ENCODE results near the gene RBM28. TPM values are rescaled to one million over a fixed set of nuclear protein-coding genes. Genes with fewer than 3 reads are reported as not detected.
A peak's percentile ranks its signal among the peaks of the same experiment; 100 is the strongest.

Gene RBM28
- total RNA-seq, 4 donors from 2014 or later: 14.4 to 226 (median 44.0) TPM

GRCh38 chr7:128389618-128390329 is 46.1 kb upstream of the RBM28 start:
- intact Hi-C loops (cut with DNase I; ENCODE audit: low total_unique reads): no loop called here
- DNase-seq: no peak
- no peaks in the 10 kb centered on the region for H3K4me1 ChIP-seq

GRCh38 chr7:128389085-128389617 is 45.4 kb upstream of the RBM28 start:
- no peaks in the 10 kb centered on the region for H3K4me1 ChIP-seq
- H3K9me3 ChIP-seq: no peaks in the 10 kb centered on the region
- no peak overlapping the region for H3K27ac ChIP-seq
- no peak for DNase-seq
- no peak overlapping the region for H3K4me3 ChIP-seq
- intact Hi-C loops (cut with DNase I; ENCODE audit: low total_unique reads): no loop called here
- no peaks in the 10 kb centered on the region for H3K36me3 ChIP-seq
- TF ChIP-seq CTCF (IDR thresholded peaks at IDR 0.05): no peak
- no peaks in the 10 kb centered on the region for H3K27me3 ChIP-seq

More at GRCh38 chr7:128389618-128390329, 46.1 kb upstream of the RBM28 start:
- Histone ChIP-seq H3K36me3 (no peaks in the 10 kb centered on the region), H3K27me3 (no peaks in the 10 kb centered on the region), H3K27ac (no peak overlapping the region), H3K4me3 (no peak overlapping the region), H3K9me3 (no peaks in the 10 kb centered on the region)
- no peak for TF ChIP-seq CTCF (IDR thresholded peaks at IDR 0.05)
- TF ChIP-seq POLR2A (IDR thresholded peaks at IDR 0.05): no peak

GRCh38 chr7:128388145-128388485 is 44.4 kb upstream of the RBM28 start:
- no peak for DNase-seq
- intact Hi-C loops (cut with DNase I; ENCODE audit: low total_unique reads): no loop called here
- Histone ChIP-seq H3K4me1 (no peaks in the 10 kb centered on the region), H3K36me3 (no peaks in the 10 kb centered on the region), H3K4me3 (no peak overlapping the region), H3K27ac (no peak overlapping the region), H3K27me3 (no peaks in the 10 kb centered on the region), H3K9me3 (no peaks in the 10 kb centered on the region)
- TF ChIP-seq POLR2A (IDR thresholded peaks at IDR 0.05) (no peak), CTCF (IDR thresholded peaks at IDR 0.05) (no peak)

GRCh38 chr7:128387216-128388144 is 43.8 kb upstream of the RBM28 start:
- Histone ChIP-seq H3K9me3 (no peaks in the 10 kb centered on the region), H3K4me1 (no peaks in the 10 kb centered on the region), H3K4me3 (no peak overlapping the region), H3K36me3 (no peaks in the 10 kb centered on the region), H3K27ac (no peak overlapping the region), H3K27me3 (no peaks in the 10 kb centered on the region)
- peak; percentile 73 to 78 for DNase-seq
- intact Hi-C loops (cut with DNase I; ENCODE audit: low total_unique reads): no loop called here
- TF ChIP-seq CTCF (IDR thresholded peaks at IDR 0.05) (peak; percentile 69 to 83 (median 78)), POLR2A (IDR thresholded peaks at IDR 0.05) (no peak)
